ENCODE data around the gene HOXA11. TPM values are rescaled to one million over a fixed set of nuclear protein-coding genes. Genes with fewer than 3 reads are reported as not detected.

The HOXA11 gene
- total RNA-seq, 1 donor from 2014 or later: not detected

GRCh38 chr7:27174874-27175625, 10.0 kb downstream of the HOXA11 start:
- peak; percentile 0 for DNase-seq (ENCODE audit: missing footprints)
- intact Hi-C loops (cut with DNase I): no loop called here
- no peak for ATAC-seq

DNA sequence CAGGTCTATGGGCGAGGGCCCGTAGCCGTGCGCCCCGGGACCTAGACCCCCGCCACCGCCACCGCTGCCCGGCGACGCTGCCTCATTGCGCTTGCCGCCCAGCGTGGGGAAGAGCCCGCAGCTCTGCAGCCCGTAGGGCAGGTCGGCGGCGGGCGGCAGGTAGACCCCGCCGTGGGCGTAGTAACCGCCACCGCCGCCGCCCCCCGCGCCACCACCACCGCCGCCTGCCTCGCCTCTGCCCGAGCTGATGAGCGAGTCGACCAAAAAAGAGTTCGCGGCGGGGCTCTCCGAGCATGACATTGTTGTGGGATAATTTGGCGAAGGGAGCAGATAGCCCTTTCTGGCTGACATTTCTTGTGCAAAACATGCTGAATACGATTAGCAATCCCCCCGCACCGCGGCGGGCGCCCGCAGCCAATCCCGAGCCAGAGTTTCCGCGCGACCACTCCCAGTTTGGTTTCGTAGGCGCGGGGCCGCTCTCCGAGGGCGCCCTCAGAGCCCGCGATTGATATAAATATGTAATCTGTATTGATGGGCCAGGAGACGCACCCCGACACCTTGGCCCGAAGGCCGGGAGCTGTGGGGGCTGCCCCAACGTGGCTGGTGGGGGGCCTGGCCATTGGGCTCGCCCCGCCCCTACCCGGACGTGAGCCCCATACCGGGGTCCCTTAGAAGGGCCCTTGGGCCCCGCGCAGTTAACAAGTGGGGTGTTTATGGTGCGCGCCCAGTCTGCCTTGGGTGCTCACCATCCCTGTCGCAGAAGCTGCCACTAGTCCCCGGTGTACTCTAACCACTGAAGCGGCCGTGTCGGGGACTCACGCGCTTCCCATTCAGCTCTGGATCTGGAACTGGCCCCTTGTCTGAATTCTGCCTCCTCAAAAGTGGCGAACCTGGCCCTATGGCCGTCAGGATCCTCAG, 10.8 kb downstream of the HOXA11 start, which contains the start of gene HOXA10:
Gene HOXA10, minus strand, starts transcription at position 365 of the 918 bp plus-strand sequence. Its CDS starts 14 bp downstream, at position 351.
- DNase-seq (ENCODE audit: missing footprints) (peak; percentile 54), ATAC-seq (no peak)
- intact Hi-C loops (cut with DNase I): no loop called here

DNA sequence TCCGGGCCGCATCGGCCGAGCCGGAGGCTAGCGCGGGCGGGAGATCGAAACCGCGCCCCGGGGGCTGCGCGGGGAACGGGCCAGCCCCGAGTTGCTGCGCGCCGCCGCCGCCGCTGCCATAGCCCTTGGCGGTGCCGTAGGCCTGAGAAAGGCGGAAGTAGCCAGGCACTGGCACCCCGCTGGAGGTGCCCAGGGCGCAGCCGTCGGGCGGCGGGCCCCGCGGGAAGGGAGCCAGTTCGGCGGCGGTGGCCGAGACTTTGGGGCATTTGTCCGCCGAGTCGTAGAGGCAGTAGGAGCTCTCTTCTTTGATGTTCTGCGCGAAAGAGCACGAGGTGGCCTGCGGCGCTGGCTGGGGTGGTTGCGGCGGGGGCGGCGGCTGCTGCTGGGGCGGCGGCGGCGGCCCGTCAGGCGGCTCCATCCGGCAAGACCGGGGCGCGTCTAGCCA, 11.5 kb downstream of the HOXA11 start:
- DNase-seq (ENCODE audit: missing footprints): peak; percentile 82
- ATAC-seq: peak; percentile 22
- intact Hi-C loops (cut with DNase I): no loop called here

- intact Hi-C loops (cut with DNase I): no loop called here
- DNase-seq (ENCODE audit: missing footprints) (peak; percentile 49), ATAC-seq (peak; percentile 15)
These were observed 12.1 kb downstream of the HOXA11 start for GRCh38 chr7:27172823-27173510.

GRCh38 chr7:27172315-27172774, 12.7 kb downstream of the HOXA11 start:
- intact Hi-C loops (cut with DNase I): no loop called here
- ATAC-seq (no peak), DNase-seq (ENCODE audit: missing footprints) (peak; percentile 40)

DNA sequence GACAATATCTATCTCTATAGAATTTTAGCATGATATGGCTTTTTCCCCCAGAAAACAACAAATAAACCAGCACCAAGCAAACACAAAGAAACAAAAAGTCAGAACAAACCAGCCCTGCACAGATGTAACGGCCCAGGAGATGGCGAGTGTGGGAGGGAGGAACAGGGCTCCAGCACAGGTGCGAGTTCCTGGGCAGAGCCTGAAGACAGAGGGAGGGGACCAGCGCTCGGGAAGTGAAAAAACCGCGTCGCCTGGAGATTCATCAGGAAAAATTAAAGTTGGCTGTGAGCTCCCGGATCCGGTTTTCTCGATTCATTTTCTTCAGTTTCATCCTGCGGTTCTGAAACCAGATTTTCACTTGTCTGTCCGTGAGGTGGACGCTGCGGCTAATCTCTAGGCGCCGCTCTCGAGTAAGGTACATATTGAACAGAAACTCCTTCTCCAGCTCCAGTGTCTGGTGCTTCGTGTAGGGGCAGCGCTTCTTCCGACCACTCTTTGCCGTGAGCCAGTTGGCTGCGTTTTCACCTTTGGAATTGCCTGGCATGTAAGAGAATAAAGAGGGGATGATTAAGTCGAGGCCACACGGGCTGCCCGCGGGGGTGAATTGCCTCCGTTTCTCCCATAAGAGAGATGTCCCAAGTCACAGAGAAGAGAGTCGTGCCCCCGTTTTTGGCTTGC, 13.3 kb downstream of the HOXA11 start:
- intact Hi-C loops (cut with DNase I): no loop called here
- DNase-seq (ENCODE audit: missing footprints) (peak; percentile 39), ATAC-seq (no peak)

DNA sequence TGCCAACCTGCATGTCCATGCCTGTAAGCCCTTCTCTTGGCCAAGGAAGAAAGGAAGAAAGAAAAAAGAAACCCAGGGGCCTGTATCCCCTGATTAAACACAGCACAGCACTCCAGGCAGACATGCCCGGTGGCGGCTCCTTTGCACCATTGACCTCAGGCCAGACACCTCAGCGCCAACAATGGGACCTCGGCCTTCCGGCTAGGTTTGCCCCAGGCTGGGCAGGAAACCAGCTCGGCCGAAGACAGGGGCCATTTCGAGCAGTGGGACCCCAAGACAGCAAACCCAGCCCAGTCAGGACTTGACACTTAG, 13.8 kb downstream of the HOXA11 start:
- intact Hi-C loops (cut with DNase I): no loop called here

DNA sequence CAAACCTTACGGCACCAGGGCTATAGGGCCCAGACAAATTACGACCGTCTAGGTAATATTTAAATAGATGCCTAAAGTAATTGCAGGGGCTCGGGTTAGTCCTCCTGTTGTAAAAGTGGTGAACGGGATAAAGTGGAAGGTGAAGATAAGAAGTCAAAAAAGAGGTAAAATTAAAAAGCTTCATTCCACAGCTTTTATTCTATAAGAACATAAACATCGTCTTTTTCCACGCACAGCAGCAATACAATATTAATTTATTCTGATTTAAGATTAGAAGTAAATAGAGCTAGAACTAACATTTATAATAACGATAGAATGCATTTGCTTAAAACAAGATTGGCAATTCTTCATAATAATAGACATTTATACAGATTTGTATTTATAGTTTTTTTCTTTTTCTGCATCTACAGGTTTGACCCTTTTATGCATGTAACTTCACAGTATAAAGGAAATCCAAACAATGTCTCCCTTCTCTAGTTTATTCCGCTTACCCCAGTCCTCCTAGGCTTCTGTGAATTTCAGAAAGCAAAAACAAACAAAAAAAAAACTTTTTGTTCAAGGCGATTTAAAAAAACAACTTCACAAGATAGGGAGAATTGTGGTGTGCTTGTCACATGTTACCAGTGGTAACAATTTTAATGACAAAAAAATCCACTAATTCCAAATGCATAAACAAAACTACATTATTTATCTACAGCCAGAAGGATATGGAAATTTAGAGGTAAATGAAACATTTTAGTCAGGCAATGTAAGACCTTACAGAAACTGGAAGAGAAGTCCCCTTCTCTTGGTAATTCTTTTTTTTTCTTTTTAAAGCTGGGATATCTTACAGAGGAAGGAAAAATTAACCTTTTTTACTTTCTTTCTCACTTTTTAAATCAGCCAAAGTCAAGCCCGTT, 14.4 kb downstream of the HOXA11 start:
- intact Hi-C loops (cut with DNase I): no loop called here
- DNase-seq (ENCODE audit: missing footprints) (no peak), ATAC-seq (no peak)

More for the DNA sequence above, 13.8 kb downstream of the HOXA11 start:
- DNase-seq (ENCODE audit: missing footprints) (peak; percentile 44), ATAC-seq (no peak)

GRCh38 chr7:27169658-27170425, 15.2 kb downstream of the HOXA11 start:
- ATAC-seq (no peak), DNase-seq (ENCODE audit: missing footprints) (peak; percentile 31)
- intact Hi-C loops (cut with DNase I): loop anchor here (10.0 kb wide), 1 partner anchor 1285 kb away; no protein-coding TSS in a partner anchor

- DNase-seq (ENCODE audit: missing footprints) (peak; percentile 60), ATAC-seq (no peak)
- intact Hi-C loops (cut with DNase I): loop anchor here (10.0 kb wide), 1 partner anchor 1284 kb away; no protein-coding TSS in a partner anchor
These were observed 16.6 kb downstream of the HOXA11 start for GRCh38 chr7:27168265-27168947.

GRCh38 chr7:27167916-27168264, 17.1 kb downstream of the HOXA11 start:
- no peak for DNase-seq (ENCODE audit: missing footprints)
- no peak for ATAC-seq
- intact Hi-C loops (cut with DNase I): loop anchor here (10.0 kb wide), 1 partner anchor 1283 kb away; no protein-coding TSS in a partner anchor

DNA sequence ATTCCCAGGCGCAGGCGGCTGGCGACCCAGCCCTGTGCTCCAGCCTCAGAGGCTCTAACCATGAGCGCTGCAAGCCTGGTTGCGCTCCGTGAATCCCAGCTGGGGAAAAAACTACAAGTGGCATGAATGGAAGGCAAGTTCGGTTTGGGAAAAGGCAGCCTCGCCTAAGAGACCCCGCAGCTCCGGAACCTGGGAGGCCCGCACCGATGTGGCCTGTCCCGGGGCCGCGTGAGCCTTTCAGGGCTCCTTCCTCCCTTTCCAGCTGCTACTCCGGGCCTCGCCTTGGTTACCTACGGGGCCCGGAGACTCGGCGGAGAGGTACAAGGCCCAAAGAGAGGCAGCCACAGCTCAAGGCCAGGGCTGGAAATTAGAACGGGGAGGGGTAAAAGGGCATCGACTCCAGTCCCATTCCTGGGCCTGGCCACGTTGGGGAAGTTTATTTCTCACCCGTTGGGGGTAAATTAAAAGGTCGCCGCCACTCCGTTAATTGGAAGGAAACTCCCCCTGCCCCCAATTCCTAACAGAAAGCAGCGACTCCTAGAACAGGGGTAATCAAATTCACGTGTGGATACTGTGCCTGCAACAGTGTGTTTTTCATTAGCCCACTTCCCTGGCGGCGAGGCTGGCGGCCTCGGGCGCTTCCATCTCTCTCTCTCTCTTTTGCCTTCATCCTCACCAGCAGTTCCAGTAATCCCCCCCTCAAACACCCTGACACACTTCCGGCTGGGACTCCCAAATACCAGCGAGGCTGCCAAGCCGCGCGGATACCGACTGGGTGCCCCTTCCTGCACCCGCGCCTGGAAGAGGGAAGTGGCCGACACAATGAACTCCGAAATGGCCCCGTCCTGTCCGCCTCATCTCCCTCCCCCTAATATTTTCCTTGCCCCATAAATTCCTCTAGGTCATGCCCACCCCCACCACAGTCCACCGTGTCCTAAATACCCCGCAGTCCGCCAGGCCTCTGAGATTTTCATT, 18.2 kb downstream of the HOXA11 start:
- ATAC-seq: no peak
- intact Hi-C loops (cut with DNase I): loop anchor here (10.0 kb wide), 1 partner anchor 1282 kb away; no protein-coding TSS in a partner anchor
- peak; percentile 66 for DNase-seq (ENCODE audit: missing footprints)

DNA sequence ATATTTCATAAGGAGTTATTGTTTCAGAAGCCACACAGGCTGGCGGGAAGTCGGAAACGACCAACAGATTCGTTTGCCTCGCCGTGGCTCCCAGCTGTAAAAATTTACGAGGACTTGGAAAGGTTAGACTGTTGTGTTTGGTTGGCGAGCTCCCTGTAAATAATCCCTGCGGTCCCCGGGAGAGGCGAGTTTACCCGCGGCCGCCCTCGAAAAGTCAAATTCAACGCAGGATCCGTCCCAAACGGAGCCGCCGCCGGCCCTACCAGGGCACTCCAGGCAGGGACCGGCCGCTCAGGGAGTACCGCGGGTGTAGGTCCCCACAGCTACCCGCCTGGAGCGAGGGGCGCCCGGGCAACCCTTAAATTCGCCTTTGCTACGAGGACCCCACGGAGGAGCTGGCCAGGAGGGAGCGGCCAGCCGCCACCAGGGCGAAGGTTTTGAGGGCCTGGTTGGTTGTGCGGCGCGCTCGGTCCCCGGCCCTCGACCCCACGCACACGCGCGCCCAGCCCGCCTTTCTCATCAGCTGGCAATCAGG, 19.0 kb downstream of the HOXA11 start:
- intact Hi-C loops (cut with DNase I): loop anchor here (10.0 kb wide), 1 partner anchor 1281 kb away; no protein-coding TSS in a partner anchor
- DNase-seq (ENCODE audit: missing footprints): peak; percentile 53
- ATAC-seq: no peak

- DNase-seq (ENCODE audit: missing footprints): peak; percentile 88
- intact Hi-C loops (cut with DNase I): loop anchor here (10.0 kb wide), 1 partner anchor 1281 kb away; no protein-coding TSS in a partner anchor
- ATAC-seq: no peak
These were observed 19.7 kb downstream of the HOXA11 start, which contains the start of gene HOXA9 for GRCh38 chr7:27165089-27165995. Gene HOXA9 (minus strand): TSS chr7:27165537. CDS start chr7:27165457, 80 bp downstream.
